PFSK-1 (cell line): Measurements from ENCODE around the gene EPAS1.

Experiments used
- FOXP2 ChIP-seq: optimal IDR thresholded peaks from 2 replicates; pipeline ENCODE3; 2011; ENCODE audit warnings: borderline replicate concordance, control low read depth, inconsistent platforms; ENCODE audit not compliant: insufficient read depth; ENCODE audit errors: extremely low read length, extremely low read depth
- POLR2AphosphoS5 ChIP-seq: IDR thresholded peaks from 2 replicates; pipeline ENCODE4 v1.6.1; 2012; ENCODE audit warnings: low read depth, mild to moderate bottlenecking, control low read depth, low read length, moderate library complexity
- REST ChIP-seq, 2 experiments: IDR thresholded peaks; 2 replicates each; pipeline versions ENCODE4 v1.6.1 to v1.8.0; 2011 to 2012; ENCODE audit warnings: low read depth in 2 of 2, low read length in 2 of 2, control low read depth in 1 of 2, inconsistent platforms in 1 of 2, mild to moderate bottlenecking in 1 of 2, moderate library complexity in 1 of 2; ENCODE audit not compliant: insufficient read depth in 1 of 2
- SIN3A ChIP-seq: IDR thresholded peaks from 2 replicates; pipeline ENCODE4 v1.6.1; 2012; ENCODE audit warnings: mild to moderate bottlenecking, low read length, moderate library complexity, borderline replicate concordance; ENCODE audit not compliant: insufficient read depth
- TAF1 ChIP-seq: IDR thresholded peaks from 2 replicates; pipeline ENCODE4 v1.6.1; 2012; ENCODE audit warnings: low read length, control low read depth, borderline replicate concordance; ENCODE audit not compliant: insufficient read depth

Gene EPAS1

GRCh38 chr2:46368401-46368800 lies 71.2 kb downstream of the EPAS1 start:
- TF ChIP-seq SIN3A (no peak), FOXP2 (no peak), POLR2AphosphoS5 (no peak), REST (IDR thresholded peaks at IDR 0.05; ENCODE audit: insufficient read depth in 1 of 2, low read depth in 2 of 2, low read length in 2 of 2) (no peak), TAF1 (no peak)

- TF ChIP-seq SIN3A = no peak
- TF ChIP-seq POLR2AphosphoS5 = no peak
Observed at GRCh38 chr2:46369783-46370182, 72.6 kb downstream of the EPAS1 start.

- TF ChIP-seq TAF1 (no peak), POLR2AphosphoS5 (no peak), REST (IDR thresholded peaks at IDR 0.05; ENCODE audit: insufficient read depth in 1 of 2, low read depth in 2 of 2, low read length in 2 of 2) (no peak), FOXP2 (no peak), SIN3A (no peak)
Observed at GRCh38 chr2:46371854-46372253, 74.6 kb downstream of the EPAS1 start.

- TF ChIP-seq TAF1 (no peak), POLR2AphosphoS5 (no peak), REST (IDR thresholded peaks at IDR 0.05; ENCODE audit: insufficient read depth in 1 of 2, low read depth in 2 of 2, low read length in 2 of 2) (no peak), SIN3A (no peak), FOXP2 (no peak)
Observed at GRCh38 chr2:46372475-46372874, 75.3 kb downstream of the EPAS1 start.

GRCh38 chr2:46373238-46373637 lies 76.0 kb downstream of the EPAS1 start:
- TF ChIP-seq FOXP2 = no peak
- no peak for TF ChIP-seq TAF1
- no peak for TF ChIP-seq REST (IDR thresholded peaks at IDR 0.05; ENCODE audit: insufficient read depth in 1 of 2, low read depth in 2 of 2, low read length in 2 of 2)
- no peak for TF ChIP-seq POLR2AphosphoS5
- no peak for TF ChIP-seq SIN3A
